ENCODE data around the gene ICOSLG.
"Not testable (repeated sequence)": the region's sequence is repeated elsewhere in the genome, so short reads cannot be mapped to it uniquely, and the experiment has no call there.

ICOSLG gene

GRCh38 chr21:44240842-44241241 is at the start of gene ICOSLG:
ICOSLG (minus strand) TSS chr21:44240943; CDS start chr21:44240817, 126 bp downstream.
- DNase-seq = not testable (repeated sequence)

GRCh38 chr21:44289381-44290010 is 48.8 kb upstream of the ICOSLG start:
- no peak for DNase-seq

GRCh38 chr21:44288251-44289110 is 47.7 kb upstream of the ICOSLG start:
- no peak for DNase-seq

GRCh38 chr21:44286716-44287632 is 46.2 kb upstream of the ICOSLG start:
- DNase-seq = no peak

- DNase-seq = no peak
These were observed 45.5 kb upstream of the ICOSLG start for GRCh38 chr21:44286086-44286715.

GRCh38 chr21:44285138-44285992 is 44.6 kb upstream of the ICOSLG start, which contains the start of gene AIRE:
AIRE (plus strand) TSS chr21:44285876; CDS start chr21:44286007, 131 bp downstream.
- DNase-seq = no peak

- no peak for DNase-seq
These were observed 43.2 kb upstream of the ICOSLG start for GRCh38 chr21:44283948-44284347.

GRCh38 chr21:44283211-44283785 is 42.6 kb upstream of the ICOSLG start:
- DNase-seq = not testable (repeated sequence)

GRCh38 chr21:44282370-44282769 is 41.6 kb upstream of the ICOSLG start:
- DNase-seq = no peak

GRCh38 chr21:44281801-44282200 is 41.1 kb upstream of the ICOSLG start:
- DNase-seq = no peak

GRCh38 chr21:44279354-44280260 is 38.9 kb upstream of the ICOSLG start:
- DNase-seq = no peak

GRCh38 chr21:44275041-44275440 is 34.3 kb upstream of the ICOSLG start:
- no peak for DNase-seq

GRCh38 chr21:44273046-44273445 is 32.3 kb upstream of the ICOSLG start:
- no peak for DNase-seq

- DNase-seq = no peak
These were observed 31.6 kb upstream of the ICOSLG start for GRCh38 chr21:44272284-44272858.

- DNase-seq = no peak
These were observed 31.0 kb upstream of the ICOSLG start for GRCh38 chr21:44271558-44272283.

- no peak for DNase-seq
These were observed 28.3 kb upstream of the ICOSLG start for GRCh38 chr21:44269090-44269489.

GRCh38 chr21:44267655-44268142 is 27.0 kb upstream of the ICOSLG start:
- no peak for DNase-seq

GRCh38 chr21:44265734-44266270 is 25.1 kb upstream of the ICOSLG start:
- no peak for DNase-seq
